Natural killer cell treated with Interleukin-12 subunit alpha and Interleukin-12 subunit beta and Interleukin-15 and Interleukin-18, amount 100 ng/mL, for 72 hours (primary cell): Measurements from ENCODE around the gene SEMA3F. TPM values are rescaled to one million over a fixed set of nuclear protein-coding genes. Genes with fewer than 3 reads are reported as not detected.

Experiments used
- ATAC-seq, 2 donors: fragments of 150-1000 bp; cut with Tn5 transposase in 1 of 2; sonication (Bioruptor Pico), chemical (Tn5 transposase) in 1 of 2; 2 replicates each; pipeline ENCODE4 v1.10.0; 2021
- DNase-seq: peaks from one replicate; pipeline ENCODE4 v3.0.0; 2022; ENCODE audit warnings: low spot score
- H3K27ac Mint-ChIP-seq, 2 donors: 1 replicate in 1 of 2; 2 replicates in 1 of 2; pipeline ENCODE4 v1.8.0; 2022; ENCODE audit warnings: mixed read lengths in 2 of 2, mild to moderate bottlenecking in 1 of 2, moderate library complexity in 1 of 2
- H3K27me3 Mint-ChIP-seq, 2 donors: 1 replicate in 1 of 2; 2 replicates in 1 of 2; pipeline ENCODE4 v1.8.0; 2022; ENCODE audit warnings: mixed read lengths in 2 of 2
- H3K36me3 Mint-ChIP-seq: one replicate; pipeline ENCODE4 v1.8.0; 2022; ENCODE audit warnings: mixed read lengths
- H3K4me1 Mint-ChIP-seq, 2 donors: 1 replicate in 1 of 2; 2 replicates in 1 of 2; pipeline ENCODE4 v1.8.0; 2022; ENCODE audit warnings: low read depth in 2 of 2, mixed read lengths in 2 of 2, mild to moderate bottlenecking in 1 of 2
- H3K4me3 Mint-ChIP-seq: one replicate; pipeline ENCODE4 v1.8.0; 2022; ENCODE audit warnings: mixed read lengths
- H3K9me3 Mint-ChIP-seq: 2 replicates; pipeline ENCODE4 v1.8.0; 2022; ENCODE audit warnings: mixed read lengths
- total RNA-seq, 2 donors: library from RNA; stranded (reverse); gene quantifications; one replicate each; pipeline ENCODE4 v1.2.3, GENCODE V29; 2022

SEMA3F gene
- total RNA-seq, 2 donors from 2014 or later, result 0.12 to 0.81 TPM

GRCh38 chr3:50192689-50193141 is 37.6 kb downstream of the SEMA3F start:
- peaks cover 5 to 10% of the 10 kb centered on the region in 2 donors for H3K27me3 Mint-ChIP-seq
- H3K36me3 Mint-ChIP-seq, result no peaks in the 10 kb centered on the region
- H3K9me3 Mint-ChIP-seq, result no peaks in the 10 kb centered on the region
- DNase-seq (peak; percentile 80), ATAC-seq (peak; percentile 36 to 59)
- no peak overlapping the region for H3K27ac Mint-ChIP-seq
- H3K4me3 Mint-ChIP-seq, result no peak overlapping the region
- H3K4me1 Mint-ChIP-seq, result peaks cover 0 to 5% of the 10 kb centered on the region in 2 donors

GRCh38 chr3:50193286-50193685 is 38.2 kb downstream of the SEMA3F start:
- H3K4me3 Mint-ChIP-seq, result no peak overlapping the region
- ATAC-seq (no peak), DNase-seq (no peak)
- peaks cover 0 to 5% of the 10 kb centered on the region in 2 donors for H3K4me1 Mint-ChIP-seq
- no peak overlapping the region for H3K27ac Mint-ChIP-seq
- no peaks in the 10 kb centered on the region for H3K9me3 Mint-ChIP-seq
- no peaks in the 10 kb centered on the region for H3K36me3 Mint-ChIP-seq
- peaks cover 5 to 10% of the 10 kb centered on the region in 2 donors for H3K27me3 Mint-ChIP-seq

- Mint-ChIP-seq H3K27me3 (peaks cover 5 to 10% of the 10 kb centered on the region in 2 donors), H3K4me1 (peaks cover 0 to 5% of the 10 kb centered on the region in 2 donors), H3K9me3 (no peaks in the 10 kb centered on the region), H3K4me3 (no peak overlapping the region), H3K36me3 (no peaks in the 10 kb centered on the region), H3K27ac (no peak overlapping the region)
- DNase-seq (no peak), ATAC-seq (no peak)
Measured at GRCh38 chr3:50193746-50194127, 38.6 kb downstream of the SEMA3F start.

GRCh38 chr3:50194128-50194902 is 39.2 kb downstream of the SEMA3F start:
- H3K4me1 Mint-ChIP-seq, result peaks cover 0 to 5% of the 10 kb centered on the region in 2 donors
- no peak overlapping the region for H3K27ac Mint-ChIP-seq
- H3K4me3 Mint-ChIP-seq, result peak overlapping the region; percentile 27
- peaks cover 10 to 12% of the 10 kb centered on the region in 2 donors for H3K27me3 Mint-ChIP-seq
- peak; percentile 80 for DNase-seq
- H3K9me3 Mint-ChIP-seq, result no peaks in the 10 kb centered on the region
- ATAC-seq, result peak; percentile 79 to 86
- no peaks in the 10 kb centered on the region for H3K36me3 Mint-ChIP-seq

DNA sequence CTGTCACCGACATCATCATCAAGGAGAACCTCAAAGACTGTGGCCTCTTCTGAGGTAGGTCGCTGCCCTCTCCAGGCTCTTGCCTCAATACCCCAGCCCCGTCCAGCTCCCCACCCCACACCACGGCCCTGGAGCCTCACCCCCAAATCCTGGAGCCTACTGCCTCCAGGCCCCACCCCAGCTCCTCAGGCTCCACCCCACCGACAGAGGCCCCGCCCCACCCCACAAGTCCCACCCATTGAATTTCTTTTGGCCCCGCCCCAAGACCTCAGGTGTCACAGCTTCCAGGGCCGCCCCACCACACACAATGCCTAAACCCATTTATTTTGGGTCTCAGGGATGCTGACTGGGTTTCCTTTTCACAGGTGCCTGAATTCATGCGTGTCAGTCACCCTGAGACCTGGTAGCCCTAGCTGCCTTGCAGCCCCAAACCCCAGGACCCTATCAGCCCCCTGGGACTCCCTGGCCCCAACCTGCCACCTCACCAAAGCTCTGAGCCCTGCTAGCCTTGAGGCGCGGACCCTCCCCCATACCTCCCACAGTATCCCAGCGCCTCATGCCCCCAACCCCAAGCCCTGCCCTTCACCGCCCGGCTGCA is 39.9 kb downstream of the SEMA3F start:
- H3K9me3 Mint-ChIP-seq, result no peaks in the 10 kb centered on the region
- peak; percentile 55 to 77 for ATAC-seq
- H3K27me3 Mint-ChIP-seq, result peaks cover 12 to 13% of the 10 kb centered on the region in 2 donors
- DNase-seq, result no peak
- H3K36me3 Mint-ChIP-seq, result no peaks in the 10 kb centered on the region
- H3K27ac Mint-ChIP-seq, result no peak overlapping the region
- H3K4me1 Mint-ChIP-seq, result peaks cover 0 to 5% of the 10 kb centered on the region in 2 donors
- peak overlapping the region; percentile 27 for H3K4me3 Mint-ChIP-seq

GRCh38 chr3:50195501-50196252 is 40.6 kb downstream of the SEMA3F start:
- no peak overlapping the region for H3K4me3 Mint-ChIP-seq
- DNase-seq (no peak), ATAC-seq (no peak)
- peaks cover 12 to 14% of the 10 kb centered on the region in 2 donors for H3K27me3 Mint-ChIP-seq
- no peaks in the 10 kb centered on the region for H3K9me3 Mint-ChIP-seq
- no peaks in the 10 kb centered on the region for H3K36me3 Mint-ChIP-seq
- no peak overlapping the region for H3K27ac Mint-ChIP-seq
- peaks cover 0 to 5% of the 10 kb centered on the region in 2 donors for H3K4me1 Mint-ChIP-seq

DNA sequence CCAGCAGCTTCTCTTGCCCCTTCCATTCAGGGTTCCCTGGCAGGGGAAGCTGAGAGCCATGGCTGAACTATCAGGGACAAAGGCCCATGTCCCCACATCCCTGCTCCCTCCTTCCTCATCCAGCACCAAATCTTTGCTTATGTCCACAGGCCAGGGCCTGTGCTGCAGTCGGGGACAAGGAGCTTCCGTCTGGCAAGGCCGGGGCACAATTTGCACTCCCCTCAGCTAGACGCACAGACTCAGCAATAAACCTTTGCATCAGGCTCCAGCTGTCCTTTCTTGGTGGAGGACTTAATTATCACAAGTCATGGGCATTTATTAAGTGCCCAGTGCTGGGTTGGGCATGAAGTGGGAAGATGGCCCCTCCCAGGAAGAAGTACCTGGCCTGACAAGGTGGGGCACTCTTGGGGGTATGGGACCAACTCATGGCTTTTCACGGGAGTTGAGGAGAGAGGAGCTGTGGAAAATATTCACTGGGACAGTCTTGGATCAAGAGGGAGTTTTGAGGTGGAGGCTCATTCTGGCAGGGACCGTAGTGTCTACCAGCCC is 41.2 kb downstream of the SEMA3F start:
- DNase-seq (no peak), ATAC-seq (no peak)
- no peaks in the 10 kb centered on the region for H3K9me3 Mint-ChIP-seq
- no peaks in the 10 kb centered on the region for H3K36me3 Mint-ChIP-seq
- no peak overlapping the region for H3K4me3 Mint-ChIP-seq
- H3K4me1 Mint-ChIP-seq, result peaks cover 0 to 5% of the 10 kb centered on the region in 2 donors
- H3K27me3 Mint-ChIP-seq, result peaks cover 12 to 20% of the 10 kb centered on the region in 2 donors
- H3K27ac Mint-ChIP-seq, result no peak overlapping the region

- H3K4me3 Mint-ChIP-seq, result no peak overlapping the region
- no peaks in the 10 kb centered on the region for H3K36me3 Mint-ChIP-seq
- H3K4me1 Mint-ChIP-seq, result no peaks in the 10 kb centered on the region
- ATAC-seq, result peak in 1 of 2 donors; percentile 24
- peaks cover 23 to 24% of the 10 kb centered on the region in 2 donors for H3K27me3 Mint-ChIP-seq
- DNase-seq, result no peak
- no peaks in the 10 kb centered on the region for H3K9me3 Mint-ChIP-seq
- H3K27ac Mint-ChIP-seq, result no peak overlapping the region
Measured at GRCh38 chr3:50201573-50202315, 46.6 kb downstream of the SEMA3F start.

GRCh38 chr3:50202353-50203112 is 47.4 kb downstream of the SEMA3F start:
- DNase-seq, result no peak
- ATAC-seq, result no peak
- Mint-ChIP-seq H3K27me3 (peaks cover 20 to 25% of the 10 kb centered on the region in 2 donors), H3K9me3 (no peaks in the 10 kb centered on the region), H3K4me3 (no peak overlapping the region), H3K4me1 (no peaks in the 10 kb centered on the region), H3K27ac (no peak overlapping the region), H3K36me3 (no peaks in the 10 kb centered on the region)

- no peak for ATAC-seq
- DNase-seq, result no peak
- Mint-ChIP-seq H3K27me3 (peaks cover 19 to 26% of the 10 kb centered on the region in 2 donors), H3K9me3 (no peaks in the 10 kb centered on the region), H3K4me1 (no peaks in the 10 kb centered on the region), H3K36me3 (no peaks in the 10 kb centered on the region), H3K27ac (no peak overlapping the region), H3K4me3 (no peak overlapping the region)
Measured at GRCh38 chr3:50203113-50203808, 48.1 kb downstream of the SEMA3F start.

DNA sequence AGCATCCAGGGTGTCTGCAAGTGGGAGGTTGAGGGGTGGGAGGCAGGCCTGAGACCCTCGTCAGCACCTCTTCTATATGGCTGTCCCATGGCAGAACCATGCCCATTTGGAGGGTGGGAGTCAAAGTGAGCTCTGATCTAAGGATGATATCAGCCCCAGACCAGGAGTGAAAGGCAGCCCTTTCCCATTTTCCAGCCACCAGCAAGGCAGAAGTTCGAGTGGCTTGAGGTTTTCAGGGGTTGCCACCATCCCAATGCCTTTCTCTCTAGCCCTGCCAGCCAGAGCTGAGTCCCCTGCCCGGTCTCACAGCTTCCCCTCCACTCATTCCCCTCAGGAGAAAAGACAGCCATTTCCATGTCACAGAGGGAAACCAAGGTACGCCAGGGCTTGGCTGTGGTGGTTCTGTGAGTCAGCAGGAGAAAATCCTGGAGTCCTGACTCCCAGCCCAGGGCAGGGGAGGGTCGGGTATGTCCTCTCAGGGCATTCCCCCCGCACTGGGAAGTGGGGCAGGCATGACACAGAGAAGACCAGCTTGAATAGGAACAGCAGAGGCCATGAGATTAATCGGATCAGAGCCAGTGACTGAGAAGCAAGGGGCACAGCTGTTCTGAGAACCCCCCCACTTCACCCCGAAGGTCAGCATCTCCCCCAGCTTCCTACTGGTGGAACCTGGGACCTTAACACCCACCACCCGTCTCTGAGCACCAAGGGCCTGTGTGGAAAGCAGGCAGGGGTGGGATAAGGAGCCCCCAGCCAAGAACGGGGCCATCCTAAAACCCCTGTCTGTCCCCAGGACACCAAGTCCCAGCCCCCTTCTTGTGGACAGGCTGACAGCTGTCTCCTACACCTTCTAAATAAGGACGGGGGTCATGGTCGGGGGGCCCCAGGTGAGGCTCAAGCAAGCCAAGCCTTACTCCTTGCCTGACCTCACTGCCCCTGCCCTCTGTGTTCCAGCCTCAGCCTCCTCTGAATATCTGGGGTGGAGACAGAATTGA is 49.0 kb downstream of the SEMA3F start:
- Mint-ChIP-seq H3K27ac (no peak overlapping the region), H3K9me3 (no peaks in the 10 kb centered on the region), H3K4me1 (no peaks in the 10 kb centered on the region), H3K4me3 (no peak overlapping the region), H3K27me3 (peaks cover 22 to 30% of the 10 kb centered on the region in 2 donors), H3K36me3 (no peaks in the 10 kb centered on the region)
- ATAC-seq, result no peak
- DNase-seq, result no peak
